H9 (cell line): Measurements from ENCODE around the gene DPP10. TPM values are rescaled to one million over a fixed set of nuclear protein-coding genes. Genes with fewer than 3 reads are reported as not detected.

Source experiments
- DNase-seq: peaks from one replicate; pipeline ENCODE4 v3.0.0-alpha.2; 2017
- H2AFZ ChIP-seq: one replicate; pipeline ENCODE4 v1.6.1; 2013; ENCODE audit warnings: mild to moderate bottlenecking, low read length, control low read depth, moderate library complexity
- H2AK5ac ChIP-seq: 2 replicates; pipeline ENCODE4 v1.6.1; 2013; ENCODE audit warnings: low read length, control low read depth, mixed read lengths; ENCODE audit not compliant: insufficient read length
- H2BK120ac ChIP-seq: one replicate; pipeline ENCODE4 v1.6.1; 2013; ENCODE audit warnings: low read depth, mild to moderate bottlenecking, low read length, control low read depth, inconsistent platforms; ENCODE audit not compliant: poor library complexity, severe bottlenecking
- H2BK12ac ChIP-seq: 2 replicates; pipeline ENCODE4 v1.6.1; 2013; ENCODE audit warnings: low read length, control low read depth, mixed read lengths, low read depth; ENCODE audit not compliant: insufficient read length
- H2BK15ac ChIP-seq: 2 replicates; pipeline ENCODE4 v1.6.1; 2013; ENCODE audit warnings: low read depth, low read length, control low read depth
- H2BK20ac ChIP-seq: one replicate; pipeline ENCODE4 v1.6.1; 2013; ENCODE audit warnings: low read depth, mild to moderate bottlenecking, low read length, control low read depth, inconsistent platforms; ENCODE audit not compliant: poor library complexity, severe bottlenecking
- H2BK5ac ChIP-seq: 2 replicates; pipeline ENCODE4 v1.6.1; 2013; ENCODE audit warnings: low read length, control low read depth, mixed read lengths; ENCODE audit not compliant: insufficient read length
- H3K14ac ChIP-seq: 2 replicates; pipeline ENCODE4 v1.6.1; 2013; ENCODE audit warnings: low read length, control low read depth; ENCODE audit not compliant: insufficient read depth
- H3K18ac ChIP-seq: 2 replicates; pipeline ENCODE4 v1.6.1; 2013; ENCODE audit warnings: low read depth, mild to moderate bottlenecking, mixed read lengths, low read length, control low read depth; ENCODE audit not compliant: insufficient read length
- H3K23ac ChIP-seq: 2 replicates; pipeline ENCODE4 v1.6.1; 2013; ENCODE audit warnings: low read length, control low read depth, mixed read lengths, low read depth; ENCODE audit not compliant: insufficient read length
- H3K23me2 ChIP-seq: 2 replicates; pipeline ENCODE4 v1.6.1; 2013; ENCODE audit warnings: low read depth, mild to moderate bottlenecking, mixed read lengths, low read length, control low read depth; ENCODE audit not compliant: insufficient read length, poor library complexity, severe bottlenecking
- H3K27ac ChIP-seq: 2 replicates; pipeline ENCODE4 v1.5.1; 2013; ENCODE audit warnings: low read length, control low read depth, mixed read lengths, low read depth; ENCODE audit not compliant: insufficient read length
- H3K27me3 ChIP-seq: 2 replicates; pipeline ENCODE4 v1.6.1; 2013; ENCODE audit warnings: low read length, control low read depth, inconsistent platforms; ENCODE audit not compliant: insufficient read depth
- H3K4ac ChIP-seq: 2 replicates; pipeline ENCODE4 v1.6.1; 2013; ENCODE audit warnings: low read depth, mild to moderate bottlenecking, control low read depth, inconsistent platforms, low read length, moderate library complexity
- H3K4me1 ChIP-seq: 2 replicates; pipeline ENCODE4 v1.6.1; 2013; ENCODE audit warnings: low read length, control low read depth, inconsistent platforms; ENCODE audit not compliant: insufficient read depth
- H3K4me2 ChIP-seq: 2 replicates; pipeline ENCODE4 v1.6.1; 2013; ENCODE audit warnings: low read length, control low read depth, mixed read lengths; ENCODE audit not compliant: insufficient read length, insufficient read depth
- H3K56ac ChIP-seq: 2 replicates; pipeline ENCODE4 v1.6.1; 2013; ENCODE audit warnings: low read depth, mild to moderate bottlenecking, mixed read lengths, low read length, control low read depth; ENCODE audit not compliant: insufficient read length
- H3K79me1 ChIP-seq: 2 replicates; pipeline ENCODE4 v1.6.1; 2013; ENCODE audit warnings: low read depth, mild to moderate bottlenecking, moderate library complexity, low read length, control low read depth, inconsistent platforms; ENCODE audit not compliant: insufficient read depth, poor library complexity, severe bottlenecking
- H3K79me2 ChIP-seq: 2 replicates; pipeline ENCODE4 v1.6.1; 2013; ENCODE audit warnings: low read length, control low read depth, inconsistent platforms; ENCODE audit not compliant: insufficient read depth
- H3K9ac ChIP-seq: 2 replicates; pipeline ENCODE4 v1.6.1; 2013; ENCODE audit warnings: low read length, control low read depth, mixed read lengths; ENCODE audit not compliant: insufficient read length; ENCODE audit errors: extremely low read depth
- H3K9me3 ChIP-seq: one replicate; pipeline ENCODE4 v1.6.1; 2013; ENCODE audit warnings: low read depth, low read length, inconsistent platforms; ENCODE audit not compliant: control insufficient read depth
- H3T11ph ChIP-seq: one replicate; pipeline ENCODE4 v1.6.1; 2013; ENCODE audit warnings: mild to moderate bottlenecking, low read length, control low read depth, inconsistent platforms
- H4K20me1 ChIP-seq: one replicate; pipeline ENCODE4 v1.6.1; 2013; ENCODE audit not compliant: control insufficient read depth, insufficient read length, insufficient read depth
- H4K5ac ChIP-seq: 2 replicates; pipeline ENCODE4 v1.6.1; 2013; ENCODE audit warnings: low read depth, mild to moderate bottlenecking, mixed read lengths, low read length, control low read depth; ENCODE audit not compliant: insufficient read length
- H4K8ac ChIP-seq: replicated peaks from 2 replicates; pipeline ENCODE4 v1.6.1; 2013; ENCODE audit warnings: low read length, control low read depth, mixed read lengths, low read depth; ENCODE audit not compliant: insufficient read length
- H4K91ac ChIP-seq: 2 replicates; pipeline ENCODE4 v1.6.1; 2013; ENCODE audit warnings: low read depth, mild to moderate bottlenecking, moderate library complexity, mixed read lengths, low read length, control low read depth; ENCODE audit not compliant: insufficient read length
- H3K27ac Mint-ChIP-seq, 3 experiments: 2 replicates in 2 of 3; 3 replicates in 1 of 3; pipeline ENCODE4 v1.8.0; 2020 to 2021; ENCODE audit warnings: mixed read lengths in 3 of 3, mild to moderate bottlenecking in 1 of 3, moderate library complexity in 1 of 3
- H3K27me3 Mint-ChIP-seq: 2 replicates; pipeline ENCODE4 v1.8.0; 2021; ENCODE audit warnings: low read depth, mild to moderate bottlenecking, moderate library complexity, mixed read lengths
- H3K36me3 Mint-ChIP-seq, 3 experiments: 2 replicates in 2 of 3; 3 replicates in 1 of 3; pipeline ENCODE4 v1.8.0; 2020 to 2021; ENCODE audit warnings: low read depth in 3 of 3, mixed read lengths in 3 of 3; ENCODE audit not compliant: insufficient read depth in 1 of 3
- H3K4me1 Mint-ChIP-seq, 2 experiments: 2 replicates each; pipeline ENCODE4 v1.8.0; 2020; ENCODE audit warnings: mixed read lengths in 2 of 2
- H3K4me3 Mint-ChIP-seq, 2 experiments: 2 replicates in 1 of 2; 3 replicates in 1 of 2; pipeline ENCODE4 v1.8.0; 2020 to 2021; ENCODE audit warnings: mild to moderate bottlenecking in 2 of 2, mixed read lengths in 2 of 2, moderate library complexity in 1 of 2
- H3K9me3 Mint-ChIP-seq, 2 experiments: 2 replicates in 1 of 2; 3 replicates in 1 of 2; pipeline ENCODE4 v1.8.0; 2020; ENCODE audit warnings: mild to moderate bottlenecking in 2 of 2, mixed read lengths in 2 of 2, moderate library complexity in 1 of 2
- WGBS: extraction: QIAGEN DNeasy Blood & Tissue Kit; methylation state at CpG from one replicate; pipeline ENCODE4 v1.1.7; 2013; ENCODE audit warnings: missing lambda C conversion rate, low lambda C conversion rate, mixed read lengths; ENCODE audit not compliant: insufficient read length; ENCODE audit errors: extremely low coverage; 5-methylcytosine and 5-hydroxymethylcytosine counted together
- total RNA-seq: library from RNA; stranded (reverse); gene quantifications from 2 replicates; pipeline ENCODE4 v1.2.1, GENCODE V29; 2021
- TF ChIP-seq, protein P1 (sequence below): fragments of 200-600 bp; sonication (generic); conservative IDR thresholded peaks from 3 replicates; pipeline ENCODE4 v1.8.0; 2021; ENCODE audit warnings: antibody characterized with exemption, mild to moderate bottlenecking

The DPP10 gene
- total RNA-seq, 1 experiment from 2014 or later, result 11.3 TPM

DNA sequence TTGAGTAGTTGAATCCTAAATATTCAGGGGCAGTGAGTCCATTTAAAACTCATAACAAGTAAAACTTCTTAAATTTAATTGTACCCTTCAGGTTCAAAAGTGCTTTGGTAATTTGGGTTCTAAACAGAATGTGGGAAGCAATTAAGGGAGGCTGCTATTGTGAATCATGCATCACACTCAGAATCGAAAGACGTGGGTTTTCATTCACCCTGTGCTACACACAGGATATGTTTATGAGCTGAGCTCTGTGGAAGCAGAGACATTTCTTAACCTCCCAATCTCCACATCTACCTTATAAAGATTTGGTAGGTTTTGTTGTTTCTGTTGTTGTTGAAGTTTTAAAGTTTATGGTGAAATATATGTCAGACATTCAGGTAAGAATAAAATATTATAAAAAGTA is 633.4 kb downstream of the DPP10 start:
- no peaks in the 10 kb centered on the region for H3K27me3 ChIP-seq

More for the DNA sequence above, 633.4 kb downstream of the DPP10 start:
- Histone ChIP-seq H2BK120ac (no peak overlapping the region), H3T11ph (no peak overlapping the region), H2BK5ac (no peak overlapping the region), H4K20me1 (no peaks in the 10 kb centered on the region), H3K9me3 (no peaks in the 10 kb centered on the region), H2AFZ (no peak overlapping the region), H3K79me2 (no peaks in the 10 kb centered on the region), H3K56ac (no peak overlapping the region), H4K5ac (no peak overlapping the region), H3K23me2 (no peaks in the 10 kb centered on the region), H3K4ac (no peak overlapping the region), H3K23ac (no peak overlapping the region), H2AK5ac (no peak overlapping the region), H3K4me2 (no peak overlapping the region), H3K18ac (no peak overlapping the region), H3K14ac (no peak overlapping the region), H2BK20ac (no peak overlapping the region), H3K9ac (no peak overlapping the region), H3K27ac (no peak overlapping the region), H2BK12ac (no peak overlapping the region), H3K79me1 (no peaks in the 10 kb centered on the region), H4K8ac (no peak overlapping the region), H2BK15ac (no peak overlapping the region), H4K91ac (no peak overlapping the region), H3K4me1 (no peaks in the 10 kb centered on the region)
- H3K27me3 Mint-ChIP-seq, result no peaks in the 10 kb centered on the region
- no peaks in the 10 kb centered on the region for H3K36me3 Mint-ChIP-seq
- no peak overlapping the region for H3K27ac Mint-ChIP-seq
- TF ChIP-seq, protein P1, sequence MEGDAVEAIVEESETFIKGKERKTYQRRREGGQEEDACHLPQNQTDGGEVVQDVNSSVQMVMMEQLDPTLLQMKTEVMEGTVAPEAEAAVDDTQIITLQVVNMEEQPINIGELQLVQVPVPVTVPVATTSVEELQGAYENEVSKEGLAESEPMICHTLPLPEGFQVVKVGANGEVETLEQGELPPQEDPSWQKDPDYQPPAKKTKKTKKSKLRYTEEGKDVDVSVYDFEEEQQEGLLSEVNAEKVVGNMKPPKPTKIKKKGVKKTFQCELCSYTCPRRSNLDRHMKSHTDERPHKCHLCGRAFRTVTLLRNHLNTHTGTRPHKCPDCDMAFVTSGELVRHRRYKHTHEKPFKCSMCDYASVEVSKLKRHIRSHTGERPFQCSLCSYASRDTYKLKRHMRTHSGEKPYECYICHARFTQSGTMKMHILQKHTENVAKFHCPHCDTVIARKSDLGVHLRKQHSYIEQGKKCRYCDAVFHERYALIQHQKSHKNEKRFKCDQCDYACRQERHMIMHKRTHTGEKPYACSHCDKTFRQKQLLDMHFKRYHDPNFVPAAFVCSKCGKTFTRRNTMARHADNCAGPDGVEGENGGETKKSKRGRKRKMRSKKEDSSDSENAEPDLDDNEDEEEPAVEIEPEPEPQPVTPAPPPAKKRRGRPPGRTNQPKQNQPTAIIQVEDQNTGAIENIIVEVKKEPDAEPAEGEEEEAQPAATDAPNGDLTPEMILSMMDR, result no peak
- H3K4me1 Mint-ChIP-seq, result no peaks in the 10 kb centered on the region
- DNase-seq, result no peak
- no peak overlapping the region for H3K4me3 Mint-ChIP-seq
- H3K9me3 Mint-ChIP-seq, result no peaks in the 10 kb centered on the region
- no CpG with 5 or more reads among the region's 2 CpGs for WGBS
